Stimulated activated CD4-positive, alpha-beta T cell treated with anti-CD3 and anti-CD28 coated beads, Interleukin-4, amount 100 ng/mL, for 4 hours (primary cell): ENCODE data around the gene FNDC8.
"Not testable (repeated sequence)": the region's sequence is repeated elsewhere in the genome, so short reads cannot be mapped to it uniquely, and the experiment has no call there.

Experiments used
- DNase-seq, 2 experiments: peaks; one replicate each; pipeline ENCODE4 v3.0.0-alpha.2; 2020

FNDC8 gene

GRCh38 chr17:35146214-35146833, 24.9 kb downstream of the FNDC8 start:
- DNase-seq = no peak

- no peak for DNase-seq
Observed at GRCh38 chr17:35147375-35147905, 26.0 kb downstream of the FNDC8 start, which contains the start of gene UNC45B. Gene UNC45B, plus strand, starts transcription at chr17:35147817. Its CDS starts 447 bp downstream, at chr17:35148264.

- no peak for DNase-seq
Observed at GRCh38 chr17:35148144-35148543, 26.7 kb downstream of the FNDC8 start.

- DNase-seq = no peak
Observed at GRCh38 chr17:35149941-35150340, 28.5 kb downstream of the FNDC8 start.

- DNase-seq = not testable (repeated sequence)
Observed at GRCh38 chr17:35151080-35151479, 29.7 kb downstream of the FNDC8 start.

GRCh38 chr17:35152421-35153140, 31.2 kb downstream of the FNDC8 start:
- no peak for DNase-seq

- no peak for DNase-seq
Observed at GRCh38 chr17:35154196-35155165, 33.1 kb downstream of the FNDC8 start.

GRCh38 chr17:35155246-35155645, 33.8 kb downstream of the FNDC8 start:
- no peak for DNase-seq

GRCh38 chr17:35159940-35160339, 38.5 kb downstream of the FNDC8 start:
- no peak for DNase-seq

GRCh38 chr17:35160354-35161201, 39.2 kb downstream of the FNDC8 start:
- peak; percentile 22 to 47 for DNase-seq

GRCh38 chr17:35161281-35161761, 39.9 kb downstream of the FNDC8 start:
- no peak for DNase-seq

- no peak for DNase-seq
Observed at GRCh38 chr17:35162755-35163154, 41.3 kb downstream of the FNDC8 start.

- no peak for DNase-seq
Observed at GRCh38 chr17:35163886-35164285, 42.5 kb downstream of the FNDC8 start.

GRCh38 chr17:35164716-35165115, 43.3 kb downstream of the FNDC8 start:
- no peak for DNase-seq

GRCh38 chr17:35166526-35166925, 45.1 kb downstream of the FNDC8 start:
- DNase-seq = no peak

GRCh38 chr17:35167046-35167445, 45.6 kb downstream of the FNDC8 start:
- DNase-seq = no peak

- DNase-seq = no peak
Observed at GRCh38 chr17:35167666-35168065, 46.3 kb downstream of the FNDC8 start.

- no peak for DNase-seq
Observed at GRCh38 chr17:35169835-35170363, 48.5 kb downstream of the FNDC8 start.

GRCh38 chr17:35170968-35171771, 49.8 kb downstream of the FNDC8 start:
- no peak for DNase-seq

GRCh38 chr17:35171834-35172233, 50.4 kb downstream of the FNDC8 start:
- no peak for DNase-seq

- not testable (repeated sequence) for DNase-seq
Observed at GRCh38 chr17:35172321-35172720, 50.9 kb downstream of the FNDC8 start.
